Neuronal stem cell (in vitro differentiated cells): Measurements from ENCODE around the gene TOM1L2.

ENCODE experiments used
- DNase-seq: peaks from one replicate; pipeline ENCODE4 v3.0.0-alpha.2; 2013; ENCODE audit warnings: low spot score
- H2AFZ ChIP-seq: one replicate; pipeline ENCODE4 v1.6.1; 2013; ENCODE audit warnings: mild to moderate bottlenecking, low read length, inconsistent platforms
- H2AK5ac ChIP-seq: 2 replicates; pipeline ENCODE4 v1.6.1; 2013; ENCODE audit warnings: low read depth, mild to moderate bottlenecking, inconsistent platforms, low read length, moderate library complexity, mixed read lengths
- H2BK120ac ChIP-seq: 2 replicates; pipeline ENCODE4 v1.6.1; 2013; ENCODE audit warnings: low read depth, mild to moderate bottlenecking, inconsistent platforms, low read length, moderate library complexity, mixed read lengths
- H2BK12ac ChIP-seq: one replicate; pipeline ENCODE4 v1.6.1; 2013; ENCODE audit warnings: low read length, inconsistent platforms
- H2BK15ac ChIP-seq: 2 replicates; pipeline ENCODE4 v1.6.1; 2013; ENCODE audit warnings: mild to moderate bottlenecking, low read length, inconsistent platforms, mixed read lengths
- H2BK5ac ChIP-seq: one replicate; pipeline ENCODE4 v1.6.1; 2013; ENCODE audit warnings: inconsistent platforms, mild to moderate bottlenecking, low read length, moderate library complexity
- H3K14ac ChIP-seq: one replicate; pipeline ENCODE4 v1.6.1; 2013; ENCODE audit warnings: low read length, inconsistent platforms
- H3K18ac ChIP-seq: 2 replicates; pipeline ENCODE4 v1.6.1; 2013; ENCODE audit warnings: low read length, inconsistent platforms
- H3K23ac ChIP-seq: 2 replicates; pipeline ENCODE4 v1.6.1; 2013; ENCODE audit warnings: low read depth, mild to moderate bottlenecking, mixed read lengths, low read length, inconsistent platforms; ENCODE audit not compliant: poor library complexity
- H3K27ac ChIP-seq: replicated peaks from 3 replicates; pipeline ENCODE4 v1.5.1; 2013; ENCODE audit warnings: low read length, inconsistent platforms
- H3K27me3 ChIP-seq, 3 experiments: 2 replicates each; pipeline ENCODE4 v1.6.1; 2013; ENCODE audit warnings: low read length in 3 of 3, mild to moderate bottlenecking in 2 of 3, inconsistent platforms in 1 of 3, low read depth in 1 of 3, mixed read lengths in 1 of 3, moderate library complexity in 1 of 3; ENCODE audit not compliant: control insufficient read depth in 3 of 3, insufficient read depth in 3 of 3
- H3K36me3 ChIP-seq, 2 donors: replicated peaks in 1 of 2; 2 replicates each; pipeline ENCODE4 v1.6.1; 2013; ENCODE audit warnings: low read length in 2 of 2; ENCODE audit not compliant: control insufficient read depth in 2 of 2, insufficient read depth in 2 of 2
- H3K4ac ChIP-seq: 2 replicates; pipeline ENCODE4 v1.6.1; 2013; ENCODE audit warnings: inconsistent platforms, mild to moderate bottlenecking, low read length, moderate library complexity
- H3K4me1 ChIP-seq, 2 donors: 1 replicate in 1 of 2; 2 replicates in 1 of 2; pipeline ENCODE4 v1.6.1; 2013; ENCODE audit warnings: low read length in 2 of 2, low read depth in 1 of 2; ENCODE audit not compliant: control insufficient read depth in 2 of 2, insufficient read depth in 1 of 2
- H3K4me2 ChIP-seq: one replicate; pipeline ENCODE4 v1.6.1; 2013; ENCODE audit warnings: mild to moderate bottlenecking, low read length, inconsistent platforms; ENCODE audit not compliant: insufficient read depth, poor library complexity, severe bottlenecking
- H3K4me3 ChIP-seq, 2 donors: 2 replicates each; pipeline ENCODE4 v1.5.1; 2013; ENCODE audit warnings: low read length in 2 of 2, mild to moderate bottlenecking in 2 of 2, inconsistent platforms in 1 of 2, moderate library complexity in 1 of 2
- H3K79me1 ChIP-seq: one replicate; pipeline ENCODE4 v1.6.1; 2013; ENCODE audit warnings: low read depth, mild to moderate bottlenecking, inconsistent platforms, low read length, moderate library complexity
- H3K9ac ChIP-seq: one replicate; pipeline ENCODE4 v1.6.1; 2013; ENCODE audit warnings: mild to moderate bottlenecking, low read depth, low read length, inconsistent platforms; ENCODE audit not compliant: poor library complexity
- H3K9me3 ChIP-seq, 2 donors: replicated peaks in 1 of 2; 2 replicates each; pipeline versions ENCODE3 to v1.6.1; 2013; ENCODE audit warnings: low read length in 2 of 2, mild to moderate bottlenecking in 2 of 2, inconsistent platforms in 1 of 2, low read depth in 1 of 2, mixed read lengths in 1 of 2, moderate library complexity in 1 of 2; ENCODE audit not compliant: control insufficient read depth in 2 of 2, insufficient read depth in 1 of 2
- H4K8ac ChIP-seq: one replicate; pipeline ENCODE4 v1.6.1; 2013; ENCODE audit warnings: low read depth, mild to moderate bottlenecking, inconsistent platforms, low read length, moderate library complexity
- H4K91ac ChIP-seq: one replicate; pipeline ENCODE4 v1.6.1; 2013; ENCODE audit warnings: low read length, low read depth, mild to moderate bottlenecking, inconsistent platforms; ENCODE audit not compliant: poor library complexity
- WGBS, 2 donors: extraction: QIAGEN DNeasy Blood & Tissue Kit; methylation state at CpG; one replicate each; pipeline ENCODE4 v1.1.7; 2013; ENCODE audit warnings: missing lambda C conversion rate in 2 of 2, mixed read lengths in 1 of 2; ENCODE audit not compliant: insufficient read length in 2 of 2, insufficient replicate concordance in 1 of 2; ENCODE audit errors: extremely low coverage in 2 of 2; 5-methylcytosine and 5-hydroxymethylcytosine counted together

TOM1L2 gene

DNA sequence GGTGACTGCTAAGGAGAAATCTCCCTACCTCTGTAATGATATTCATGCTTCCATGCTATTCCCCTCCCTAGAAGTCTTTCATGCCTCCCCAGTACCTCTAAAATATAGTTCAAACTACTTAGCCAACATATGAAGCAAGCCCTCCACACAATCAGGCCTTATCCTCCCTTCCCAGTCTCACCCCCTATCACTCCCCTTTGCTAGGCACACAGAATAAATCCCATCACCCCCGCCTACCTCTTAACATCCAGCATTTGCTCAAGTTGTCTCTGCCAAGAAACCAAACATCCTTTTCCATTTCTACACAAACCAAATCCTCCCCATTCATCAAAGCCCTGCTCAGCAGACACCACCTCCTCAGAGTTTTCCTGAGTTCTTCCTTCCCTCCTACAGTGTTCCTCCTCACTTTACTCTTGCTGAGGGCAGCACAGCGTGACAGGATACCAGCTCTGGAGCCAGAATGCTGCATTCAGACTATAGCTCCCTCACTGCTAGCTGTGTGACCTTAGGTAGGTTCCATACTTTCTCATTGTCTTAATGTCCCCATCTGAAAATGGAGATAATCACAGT, 7.0 kb downstream of the TOM1L2 start:
- Histone ChIP-seq H3K9ac (no peak overlapping the region), H3K4me3 (no peak overlapping the region), H4K91ac (no peak overlapping the region), H2BK5ac (no peak overlapping the region), H3K9me3 (no peaks in the 10 kb centered on the region), H3K36me3 (no peaks in the 10 kb centered on the region), H2BK120ac (no peak overlapping the region), H3K4ac (no peak overlapping the region), H4K8ac (no peak overlapping the region), H3K27me3 (no peaks in the 10 kb centered on the region), H3K4me2 (no peak overlapping the region), H2AFZ (no peak overlapping the region), H2BK15ac (no peak overlapping the region), H3K14ac (no peak overlapping the region), H3K4me1 (peaks cover 0 to 1% of the 10 kb centered on the region in 2 donors), H3K79me1 (peaks cover 2% of the 10 kb centered on the region), H3K18ac (no peak overlapping the region), H2AK5ac (no peak overlapping the region), H3K23ac (no peak overlapping the region), H2BK12ac (no peak overlapping the region), H3K27ac (no peak overlapping the region)
- no CpG with 5 or more reads among the region's 2 CpGs for WGBS, 2 donors
- DNase-seq = no peak

DNA sequence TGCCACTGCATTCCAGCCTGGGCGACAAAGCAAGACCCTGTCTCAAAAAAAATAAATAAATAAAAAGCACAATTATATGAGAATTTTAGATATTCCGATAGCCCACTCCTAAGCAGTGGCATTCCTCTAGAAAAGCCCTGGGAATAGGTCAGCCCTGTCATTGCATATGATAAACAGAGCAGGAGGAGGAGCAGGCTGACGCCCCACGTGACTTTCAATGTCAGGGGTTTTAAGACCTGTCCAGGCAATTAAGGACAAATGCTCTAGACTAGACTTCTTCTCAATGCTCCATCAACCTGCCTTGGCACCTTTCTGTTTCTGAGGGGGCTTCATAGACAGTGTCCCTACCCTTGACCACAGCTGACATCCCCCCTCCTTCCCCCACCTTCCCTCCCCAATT, 7.5 kb downstream of the TOM1L2 start:
- Histone ChIP-seq H3K9ac (no peak overlapping the region), H3K4me1 (peaks cover 0 to 1% of the 10 kb centered on the region in 2 donors), H2BK12ac (no peak overlapping the region), H3K27me3 (no peaks in the 10 kb centered on the region), H3K27ac (no peak overlapping the region), H3K14ac (no peak overlapping the region), H3K36me3 (no peaks in the 10 kb centered on the region), H3K4ac (no peak overlapping the region), H2BK120ac (no peak overlapping the region), H3K9me3 (no peaks in the 10 kb centered on the region), H2BK15ac (no peak overlapping the region), H3K23ac (no peak overlapping the region), H2AFZ (no peak overlapping the region), H3K79me1 (peaks cover 2% of the 10 kb centered on the region), H2AK5ac (no peak overlapping the region), H2BK5ac (no peak overlapping the region), H3K4me2 (no peak overlapping the region), H3K18ac (no peak overlapping the region), H4K91ac (no peak overlapping the region), H3K4me3 (no peak overlapping the region), H4K8ac (no peak overlapping the region)
- no peak for DNase-seq
- WGBS, 2 donors = no CpG with 5 or more reads among the region's 4 CpGs

DNA sequence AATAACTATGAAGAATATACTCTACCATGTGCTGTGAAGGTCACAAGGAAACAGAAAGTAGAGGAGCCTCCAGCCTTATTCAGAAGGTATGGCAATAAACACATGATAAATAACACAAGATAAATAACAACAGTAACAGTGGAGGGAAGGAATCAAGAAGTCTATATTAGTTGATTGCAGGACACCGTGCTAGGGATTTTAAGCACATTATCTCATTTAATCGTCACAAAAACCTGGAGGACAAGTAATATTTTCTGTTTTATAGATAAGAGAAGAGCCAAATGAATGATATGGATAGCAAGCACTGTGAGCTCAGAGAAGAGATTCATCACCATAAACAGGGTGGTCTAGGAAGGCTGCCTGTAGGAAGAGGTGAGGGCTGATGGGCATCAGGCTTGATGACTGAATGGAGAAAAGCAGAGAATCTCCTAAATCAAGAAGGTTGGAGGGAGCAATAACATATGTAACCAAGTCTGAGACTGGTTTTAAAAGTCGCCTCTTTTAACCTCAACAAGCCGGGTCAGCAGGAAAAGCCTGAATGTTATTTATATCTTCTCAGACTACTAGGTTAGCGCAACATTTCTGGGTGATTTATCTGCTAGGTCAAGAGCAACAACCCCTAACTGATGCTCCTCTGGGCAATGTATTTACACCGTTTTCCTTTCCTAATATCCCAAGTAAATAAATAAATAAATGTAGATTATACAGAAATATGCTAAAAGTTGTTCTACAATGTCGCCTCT, 8.3 kb downstream of the TOM1L2 start:
- no CpG with 5 or more reads among the region's 7 CpGs for WGBS, 2 donors
- Histone ChIP-seq H3K36me3 (no peaks in the 10 kb centered on the region), H3K9me3 (no peaks in the 10 kb centered on the region), H2BK120ac (no peak overlapping the region), H4K8ac (no peak overlapping the region), H2BK5ac (no peak overlapping the region), H4K91ac (no peak overlapping the region), H2BK15ac (no peak overlapping the region), H3K23ac (no peak overlapping the region), H3K14ac (no peak overlapping the region), H2BK12ac (no peak overlapping the region), H2AFZ (no peak overlapping the region), H3K27me3 (no peaks in the 10 kb centered on the region), H3K4me1 (peaks cover 0 to 1% of the 10 kb centered on the region in 2 donors), H3K9ac (no peak overlapping the region), H2AK5ac (no peak overlapping the region), H3K4ac (no peak overlapping the region), H3K4me2 (no peak overlapping the region), H3K79me1 (peaks cover 2% of the 10 kb centered on the region), H3K27ac (no peak overlapping the region), H3K4me3 (no peak overlapping the region), H3K18ac (no peak overlapping the region)
- no peak for DNase-seq

DNA sequence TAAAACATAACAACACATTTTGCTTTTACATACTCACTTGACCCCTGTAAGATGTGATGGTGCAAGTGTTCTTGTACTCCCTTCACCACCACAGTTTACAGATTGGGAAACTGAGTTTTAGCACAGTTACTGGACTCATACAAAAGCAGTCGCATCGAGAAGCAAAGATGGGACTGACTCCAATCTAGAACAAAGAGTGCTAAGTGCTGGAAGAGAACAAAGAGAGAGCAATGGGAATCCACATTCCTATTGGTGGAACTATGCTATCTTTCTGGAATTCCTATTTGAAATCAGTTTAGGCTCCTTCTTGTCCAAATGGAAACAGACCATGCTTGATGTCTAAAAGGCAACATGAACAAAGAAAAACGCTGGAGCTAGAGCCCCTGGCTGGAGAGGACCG, 9.1 kb downstream of the TOM1L2 start:
- Histone ChIP-seq H2AK5ac (no peak overlapping the region), H3K14ac (no peak overlapping the region), H2BK5ac (no peak overlapping the region), H2BK12ac (no peak overlapping the region), H3K18ac (no peak overlapping the region), H3K4ac (no peak overlapping the region), H3K9me3 (no peaks in the 10 kb centered on the region), H2BK15ac (no peak overlapping the region), H2BK120ac (no peak overlapping the region), H3K4me1 (peaks cover 0 to 1% of the 10 kb centered on the region in 2 donors), H3K27ac (no peak overlapping the region), H2AFZ (no peak overlapping the region), H4K8ac (no peak overlapping the region), H3K23ac (no peak overlapping the region), H3K27me3 (no peaks in the 10 kb centered on the region), H3K4me3 (no peak overlapping the region), H3K36me3 (no peaks in the 10 kb centered on the region), H3K4me2 (no peak overlapping the region), H3K79me1 (peaks cover 2% of the 10 kb centered on the region), H3K9ac (no peak overlapping the region), H4K91ac (no peak overlapping the region)
- no CpG with 5 or more reads among the region's 4 CpGs for WGBS, 2 donors
- DNase-seq = no peak
